H1 (cell line): ENCODE data around the gene FANCE. TPM values are rescaled to one million over a fixed set of nuclear protein-coding genes. Genes with fewer than 3 reads are reported as not detected.
A peak's percentile ranks its signal among the peaks of the same experiment; 100 is the strongest.

ENCODE experiments used
- CTCF ChIA-PET: fragments of 300-600 bp; sonication (Branson Sonifier 250); formaldehyde crosslinking; loops from one replicate; lab custom pipeline; 2021; ENCODE audit not compliant: partially characterized antibody; lab: Charles Lee
- POLR2A ChIA-PET: fragments of 300-600 bp; sonication (Branson Sonifier 250); formaldehyde crosslinking; loops from one replicate; lab custom pipeline; 2021; ENCODE audit warnings: inconsistent platforms; ENCODE audit not compliant: partially characterized antibody; lab: Charles Lee
- DNase-seq, 2 experiments: peaks; one replicate each; pipeline versions ENCODE4 v3.0.0 to v3.0.0-alpha.2; 2010 to 2022; ENCODE audit warnings: low spot score in 2 of 2, low read depth in 1 of 2, mixed read lengths in 1 of 2
- FAIRE-seq: peaks from 2 replicates; lab custom pipeline; 2011; peaks lifted over from hg19 to GRCh38; lab: Jason Lieb, UNC
- H2AFZ ChIP-seq: 2 replicates; pipeline ENCODE4 v1.8.1; 2012; ENCODE audit warnings: low read length, inconsistent platforms
- H2AK5ac ChIP-seq: 2 replicates; pipeline ENCODE4 v1.6.1; 2013; ENCODE audit warnings: low read depth, low read length
- H2BK120ac ChIP-seq: replicated peaks from 2 replicates; pipeline ENCODE3; 2013; ENCODE audit warnings: low read depth, low read length, inconsistent platforms
- H2BK12ac ChIP-seq: 2 replicates; pipeline ENCODE4 v1.6.1; 2013; ENCODE audit warnings: low read depth, low read length
- H2BK15ac ChIP-seq: 2 replicates; pipeline ENCODE4 v1.6.1; 2013; ENCODE audit warnings: low read length
- H2BK20ac ChIP-seq: 2 replicates; pipeline ENCODE4 v1.6.1; 2013; ENCODE audit warnings: low read length
- H2BK5ac ChIP-seq: 2 replicates; pipeline ENCODE4 v1.6.1; 2013; ENCODE audit warnings: low read depth, low read length
- H3K14ac ChIP-seq: 2 replicates; pipeline ENCODE4 v1.6.1; 2013; ENCODE audit warnings: inconsistent platforms; ENCODE audit not compliant: insufficient read length
- H3K18ac ChIP-seq: 2 replicates; pipeline ENCODE4 v1.6.1; 2013; ENCODE audit warnings: low read length; ENCODE audit errors: extremely low read depth
- H3K23ac ChIP-seq: 2 replicates; pipeline ENCODE4 v1.6.1; 2013; ENCODE audit warnings: inconsistent platforms; ENCODE audit not compliant: insufficient read length
- H3K23me2 ChIP-seq: 2 replicates; pipeline ENCODE4 v1.6.1; 2013; ENCODE audit warnings: low read depth, low read length
- H3K27ac ChIP-seq: 2 replicates; pipeline ENCODE4 v1.6.1; 2011; ENCODE audit warnings: low read depth, low read length, inconsistent platforms
- H3K27me3 ChIP-seq, 4 experiments: replicated peaks in 1 of 4; 1 replicate in 1 of 4; 2 replicates in 3 of 4; pipeline versions ENCODE4 v1.6.1 to v1.8.1; 2011 to 2013; ENCODE audit warnings: low read length in 3 of 4, mild to moderate bottlenecking in 3 of 4, inconsistent platforms in 2 of 4, mixed read lengths in 2 of 4, moderate library complexity in 1 of 4; ENCODE audit not compliant: control insufficient read depth in 3 of 4, insufficient read depth in 3 of 4; ENCODE audit errors: extremely low read depth in 1 of 4
- H3K36me3 ChIP-seq, 4 experiments: 2 replicates each; pipeline versions ENCODE4 v1.6.1 to v1.8.1; 2011 to 2013; ENCODE audit warnings: mild to moderate bottlenecking in 4 of 4, low read length in 3 of 4, moderate library complexity in 2 of 4, control low read depth in 1 of 4, inconsistent platforms in 1 of 4; ENCODE audit not compliant: insufficient read depth in 4 of 4, control insufficient read depth in 2 of 4
- H3K4ac ChIP-seq: replicated peaks from 2 replicates; pipeline ENCODE3; 2013; ENCODE audit warnings: low read length, low read depth, mixed read lengths, inconsistent platforms; ENCODE audit not compliant: insufficient read length
- H3K4me1 ChIP-seq, 4 experiments: replicated peaks in 1 of 4; 1 replicate in 1 of 4; 2 replicates in 3 of 4; pipeline versions ENCODE4 v1.6.1 to v1.8.1; 2011 to 2013; ENCODE audit warnings: low read length in 3 of 4, inconsistent platforms in 2 of 4, mixed read lengths in 1 of 4; ENCODE audit not compliant: insufficient read depth in 4 of 4, control insufficient read depth in 3 of 4
- H3K4me2 ChIP-seq, 2 experiments: 2 replicates each; pipeline versions ENCODE4 v1.6.1 to v1.8.1; 2011 to 2013; ENCODE audit warnings: low read depth in 2 of 2, low read length in 2 of 2, control low read depth in 1 of 2, inconsistent platforms in 1 of 2, mild to moderate bottlenecking in 1 of 2; ENCODE audit not compliant: insufficient read depth in 1 of 2
- H3K4me3 ChIP-seq, 4 experiments: fragments of 200-600, 300-600 bp in 1 of 4; sonication (generic), shearing (Covaris generic), sonication (Bioruptor Twin) in 1 of 4; 2 replicates each; pipeline versions ENCODE4 v1.5.1 to v1.8.1; 2011 to 2016; ENCODE audit warnings: low read length in 4 of 4, low read depth in 3 of 4, control low read depth in 2 of 4, inconsistent platforms in 2 of 4, mild to moderate bottlenecking in 2 of 4, mixed read lengths in 1 of 4, moderate library complexity in 1 of 4; ENCODE audit not compliant: insufficient read depth in 2 of 4; ENCODE audit errors: extremely low read depth in 1 of 4
- H3K56ac ChIP-seq: replicated peaks from 2 replicates; pipeline ENCODE3; 2013; ENCODE audit warnings: low read depth, mild to moderate bottlenecking, mixed read lengths, low read length, inconsistent platforms; ENCODE audit not compliant: insufficient read length
- H3K79me1 ChIP-seq: 2 replicates; pipeline ENCODE4 v1.6.1; 2013; ENCODE audit warnings: low read depth, low read length, control low read depth
- H3K79me2 ChIP-seq, 2 experiments: 2 replicates each; pipeline versions ENCODE4 v1.6.1 to v1.8.1; 2012 to 2013; ENCODE audit warnings: low read length in 2 of 2, mild to moderate bottlenecking in 2 of 2, inconsistent platforms in 1 of 2; ENCODE audit not compliant: insufficient read depth in 2 of 2, control insufficient read depth in 1 of 2
- H3K9ac ChIP-seq, 4 experiments: replicated peaks in 1 of 4; 1 replicate in 1 of 4; 2 replicates in 3 of 4; pipeline versions ENCODE4 v1.6.1 to v1.8.1; 2011 to 2013; ENCODE audit warnings: low read depth in 3 of 4, low read length in 3 of 4, control low read depth in 2 of 4, mild to moderate bottlenecking in 2 of 4, moderate library complexity in 2 of 4, inconsistent platforms in 1 of 4; ENCODE audit errors: extremely low read depth in 1 of 4
- H3K9me3 ChIP-seq, 2 experiments: 2 replicates each; pipeline versions ENCODE4 v1.6.1 to v1.8.1; 2012 to 2013; ENCODE audit warnings: mild to moderate bottlenecking in 2 of 2, moderate library complexity in 2 of 2, control low read depth in 1 of 2, inconsistent platforms in 1 of 2, low read depth in 1 of 2, low read length in 1 of 2, mixed read lengths in 1 of 2; ENCODE audit not compliant: insufficient read depth in 2 of 2
- H4K20me1 ChIP-seq, 2 experiments: replicated peaks in 1 of 2; 2 replicates each; pipeline versions ENCODE3 to v1.8.1; 2011 to 2013; ENCODE audit warnings: inconsistent platforms in 2 of 2, low read length in 2 of 2, mild to moderate bottlenecking in 1 of 2; ENCODE audit not compliant: insufficient read depth in 2 of 2, control insufficient read depth in 1 of 2
- H4K5ac ChIP-seq: 2 replicates; pipeline ENCODE4 v1.6.1; 2013; ENCODE audit warnings: low read length, low read depth, mixed read lengths, inconsistent platforms; ENCODE audit not compliant: insufficient read length
- H4K8ac ChIP-seq: 2 replicates; pipeline ENCODE4 v1.8.0; 2013; ENCODE audit warnings: mild to moderate bottlenecking, moderate library complexity, low read length, inconsistent platforms; ENCODE audit not compliant: insufficient read depth; ENCODE audit errors: extremely low read depth
- H4K91ac ChIP-seq: replicated peaks from 2 replicates; pipeline ENCODE3; 2013; ENCODE audit warnings: low read length, mixed read lengths, inconsistent platforms; ENCODE audit not compliant: insufficient read length
- CBX5 ChIP-seq: fragments of 300-800, 300-1000 bp; sonication (generic); IDR thresholded peaks from 2 replicates; pipeline ENCODE4 v1.7.1; 2016; ENCODE audit warnings: antibody characterized with exemption, low read length, low read depth
- CHD2 ChIP-seq: IDR thresholded peaks from 2 replicates; pipeline ENCODE4 v1.6.1; 2012; ENCODE audit warnings: low read length, improper control_type of control experiment
- CREB1 ChIP-seq: IDR thresholded peaks from 2 replicates; pipeline ENCODE4 v1.6.1; 2012; ENCODE audit warnings: inconsistent platforms
- HDAC2 ChIP-seq, 2 experiments: fragments of 300-600 bp in 1 of 2; sonication (generic) in 1 of 2; IDR thresholded peaks; 2 replicates each; pipeline ENCODE4 v1.6.1; 2011 to 2012; ENCODE audit warnings: low read depth in 2 of 2, low read length in 2 of 2, mild to moderate bottlenecking in 2 of 2, moderate library complexity in 2 of 2, borderline replicate concordance in 1 of 2, inconsistent platforms in 1 of 2
- KDM1A ChIP-seq: fragments of 200-600, 300-600 bp; sonication (generic); IDR thresholded peaks from 2 replicates; pipeline ENCODE4 v1.7.1; 2016; ENCODE audit warnings: mild to moderate bottlenecking, low read length, borderline replicate concordance
- RBBP5 ChIP-seq: IDR thresholded peaks from 2 replicates; pipeline ENCODE4 v1.7.1; 2012; ENCODE audit warnings: low read depth, mild to moderate bottlenecking, inconsistent platforms, low read length, moderate library complexity, borderline replicate concordance
- RFX5 ChIP-seq: IDR thresholded peaks from 2 replicates; pipeline ENCODE4 v1.6.1; 2011; ENCODE audit warnings: low read depth, low read length, improper control_type of control experiment, borderline replicate concordance
- SAP30 ChIP-seq: fragments of 300-600 bp; sonication (generic); IDR thresholded peaks from 2 replicates; pipeline ENCODE4 v1.7.1; 2012; ENCODE audit warnings: low read length, moderate library complexity, mild to moderate bottlenecking, inconsistent platforms; ENCODE audit not compliant: insufficient read depth, insufficient replicate concordance
- SP4 ChIP-seq: IDR thresholded peaks from 2 replicates; pipeline ENCODE4 v1.6.1; 2012; ENCODE audit warnings: low read length, inconsistent platforms
- ZNF274 ChIP-seq: IDR thresholded peaks from 2 replicates; pipeline ENCODE4 v1.7.0; 2012; ENCODE audit warnings: low read length, borderline replicate concordance; ENCODE audit errors: extremely low read depth
- WGBS, 2 experiments: shearing (Covaris generic) in 1 of 2; methylation state at CpG; one replicate each; pipeline versions ENCODE4 v1.1.6 to v1.1.7; 2013 to 2015; ENCODE audit warnings: low lambda C conversion rate in 2 of 2, mixed read lengths in 2 of 2, inconsistent platforms in 1 of 2, low coverage in 1 of 2, missing lambda C conversion rate in 1 of 2; ENCODE audit not compliant: insufficient replicate concordance in 2 of 2, insufficient coverage in 1 of 2, insufficient read length in 1 of 2; ENCODE audit errors: extremely low coverage in 1 of 2, missing lambda C conversion rate in 1 of 2; 5-methylcytosine and 5-hydroxymethylcytosine counted together
- polyA plus RNA-seq, 7 experiments: library from polyadenylated mRNA; depleted of rRNA in 3 of 7; stranded (reverse) in 5 of 7; unstranded in 2 of 7; fragments of >200 nt in 5 of 7; fragments of 200-250 nt in 2 of 7; gene quantifications; 1 replicate in 5 of 7; 2 replicates in 1 of 7; 4 replicates in 1 of 7; pipeline versions ENCODE4 v1.2.1 to v1.2.3, GENCODE V29; 2011 to 2013; ENCODE audit warnings: missing spikeins in 2 of 7, mixed read lengths in 2 of 7
- total RNA-seq: library from RNA; stranded (reverse); fragmentation: NEBNext Ultra II Directional; extraction: Animal tissue kit (Norgen Biotek cat#: 25700); gene quantifications from 2 replicates; pipeline ENCODE4 v1.2.1, GENCODE V29; 2021
- TF ChIP-seq, protein P1 (sequence below): IDR thresholded peaks from 2 replicates; pipeline ENCODE4 v1.6.1; 2011; ENCODE audit warnings: low read length, improper control_type of control experiment

The FANCE gene
- total and polyA plus RNA-seq, 2 of the 8 experiments (the other 6 are each of a cell fraction or from before 2014, with no cell fraction given) = 16.1 to 17.0 TPM

DNA sequence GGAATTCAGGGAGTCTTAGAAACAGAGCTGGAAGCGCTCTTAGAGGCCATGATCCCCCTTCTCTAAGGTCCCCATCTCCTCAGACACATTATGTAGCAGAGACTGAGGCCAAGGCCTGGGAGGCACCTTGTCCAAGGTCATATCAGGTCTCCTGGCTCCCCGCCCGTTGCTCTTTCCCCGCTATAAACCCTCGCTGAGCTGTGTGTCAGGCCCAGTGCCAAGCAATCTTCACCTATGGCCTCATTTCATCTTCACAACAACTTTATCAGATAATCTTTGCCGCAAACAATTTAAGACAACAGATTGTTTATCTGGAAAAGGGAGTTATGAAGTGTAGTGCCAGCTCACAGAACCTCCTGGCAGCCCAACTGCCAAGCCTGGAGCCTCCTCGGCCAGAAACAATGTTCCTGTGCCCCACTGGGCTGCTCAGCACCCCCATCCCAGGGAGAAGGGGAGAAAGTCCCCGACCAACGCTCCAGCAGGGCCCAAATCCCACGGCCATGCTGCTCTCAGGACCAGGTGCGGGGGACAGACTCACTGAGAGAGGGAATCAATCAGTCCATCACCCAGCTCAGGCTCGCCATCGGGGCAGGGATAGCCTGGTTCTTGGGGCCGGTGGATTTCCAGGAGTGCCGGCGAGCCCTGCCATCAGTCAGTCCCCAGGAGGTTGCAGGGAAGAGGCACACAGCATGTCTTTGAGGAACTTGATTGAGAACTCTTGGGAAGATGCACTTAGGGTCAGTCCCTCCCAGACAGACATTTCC lies 16.9 kb upstream of the FANCE start:
- H3K14ac ChIP-seq = no peak overlapping the region
- H4K5ac ChIP-seq = no peak overlapping the region
- H3K23me2 ChIP-seq = no peaks in the 10 kb centered on the region
- no peak overlapping the region for H4K8ac ChIP-seq
- FAIRE-seq (no peak), DNase-seq (no peak)
- no peaks in the 10 kb centered on the region for H4K20me1 ChIP-seq
- no peak overlapping the region for H3K4ac ChIP-seq
- no peaks in the 10 kb centered on the region for H3K79me1 ChIP-seq
- no peak overlapping the region for H3K4me2 ChIP-seq
- H2BK15ac ChIP-seq = 0 out of 2 replicates have a peak overlapping the region, but pooled peaks have one; percentile 3
- H2BK20ac ChIP-seq = no peak overlapping the region
- 91% methylated on average over 16 of the region's 16 CpGs; no CpG with 5 or more reads in 1 of the 2 experiments for WGBS, 2 experiments
- no peak overlapping the region for H4K91ac ChIP-seq
- no peak overlapping the region for H2AFZ ChIP-seq
- no peak overlapping the region for H2BK12ac ChIP-seq
- POLR2A ChIA-PET = interaction anchor here (1.0 kb wide), 1 partner anchor 176 kb away, joined by 3 read pairs; the partner anchor contains the start of gene ZNF76
- CTCF ChIA-PET = interaction anchor here (0.5 to 15.8 kb wide), 13 partner anchors 8 to 489 kb away, joined by 3 to 138 read pairs (median 5); partner anchors contain the start of genes DEF6 and PPARD
- H3K4me3 ChIP-seq = no peak overlapping the region
- no peak overlapping the region for H3K18ac ChIP-seq
- peaks cover 0 to 2% (median 0%) of the 10 kb centered on the region in 4 experiments; a peak in 1 of 7 replicates for H3K4me1 ChIP-seq
- no peak overlapping the region for H2BK120ac ChIP-seq
- no peak overlapping the region for H3K27ac ChIP-seq
- no peaks in the 10 kb centered on the region for H3K79me2 ChIP-seq
- H2AK5ac ChIP-seq = no peak overlapping the region
- H3K56ac ChIP-seq = no peak overlapping the region
- H3K27me3 ChIP-seq = no peaks in the 10 kb centered on the region
- H3K23ac ChIP-seq = no peak overlapping the region
- no peaks in the 10 kb centered on the region for H3K36me3 ChIP-seq
- H3K9me3 ChIP-seq = no peaks in the 10 kb centered on the region
- H2BK5ac ChIP-seq = no peak overlapping the region
- no peak overlapping the region for H3K9ac ChIP-seq
- no peak for TF ChIP-seq RBBP5
- TF ChIP-seq SAP30 = no peak
- TF ChIP-seq ZNF274 = no peak
- TF ChIP-seq KDM1A = no peak
- TF ChIP-seq CBX5 = no peak
- TF ChIP-seq HDAC2 (IDR thresholded peaks at IDR 0.05; ENCODE audit: borderline replicate concordance in 1 of 2, low read depth in 2 of 2, low read length in 2 of 2) = no peak
- no peak for TF ChIP-seq SP4
- TF ChIP-seq, protein P1, sequence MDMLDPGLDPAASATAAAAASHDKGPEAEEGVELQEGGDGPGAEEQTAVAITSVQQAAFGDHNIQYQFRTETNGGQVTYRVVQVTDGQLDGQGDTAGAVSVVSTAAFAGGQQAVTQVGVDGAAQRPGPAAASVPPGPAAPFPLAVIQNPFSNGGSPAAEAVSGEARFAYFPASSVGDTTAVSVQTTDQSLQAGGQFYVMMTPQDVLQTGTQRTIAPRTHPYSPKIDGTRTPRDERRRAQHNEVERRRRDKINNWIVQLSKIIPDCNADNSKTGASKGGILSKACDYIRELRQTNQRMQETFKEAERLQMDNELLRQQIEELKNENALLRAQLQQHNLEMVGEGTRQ = no peak
- no peak for TF ChIP-seq CHD2
- TF ChIP-seq CREB1 = no peak
- TF ChIP-seq RFX5 = no peak
